Cerebellar nuclear complex (tissue), 1 donor: ENCODE results near the gene NFATC1.
"Not testable (repeated sequence)": the region's sequence is repeated elsewhere in the genome, so short reads cannot be mapped to it uniquely, and the experiment has no call there.

ENCODE experiments used
- DNase-seq, 2 experiments: peaks; one replicate each; lab custom pipeline; 2025; lab: John Stamatoyannopoulos, UW

The NFATC1 gene

GRCh38 chr18:79375441-79376154 is 20.1 kb upstream of the NFATC1 start:
- DNase-seq = no peak

GRCh38 chr18:79376661-79377060 is 19.1 kb upstream of the NFATC1 start:
- not testable (repeated sequence) for DNase-seq

- DNase-seq = no peak
These were observed 18.4 kb upstream of the NFATC1 start for GRCh38 chr18:79377187-79377891.

- no peak for DNase-seq
These were observed 17.0 kb upstream of the NFATC1 start for GRCh38 chr18:79378536-79379250.

- DNase-seq = no peak
These were observed 16.4 kb upstream of the NFATC1 start for GRCh38 chr18:79379251-79379905.

- DNase-seq = no peak
These were observed 15.6 kb upstream of the NFATC1 start for GRCh38 chr18:79379931-79380815.

- DNase-seq = no peak
These were observed 14.6 kb upstream of the NFATC1 start for GRCh38 chr18:79380816-79381806.

GRCh38 chr18:79381811-79382311 is 13.9 kb upstream of the NFATC1 start:
- no peak for DNase-seq

- DNase-seq = no peak
These were observed 12.9 kb upstream of the NFATC1 start for GRCh38 chr18:79382681-79383387.

GRCh38 chr18:79383388-79384056 is 12.2 kb upstream of the NFATC1 start:
- no peak for DNase-seq

GRCh38 chr18:79384151-79384807 is 11.5 kb upstream of the NFATC1 start:
- DNase-seq = no peak

GRCh38 chr18:79384834-79385233 is 10.9 kb upstream of the NFATC1 start:
- no peak for DNase-seq

GRCh38 chr18:79385326-79385707 is 10.4 kb upstream of the NFATC1 start:
- no peak for DNase-seq

- DNase-seq = no peak
These were observed 9.9 kb upstream of the NFATC1 start for GRCh38 chr18:79385708-79386341.

- DNase-seq = no peak
These were observed 9.2 kb upstream of the NFATC1 start for GRCh38 chr18:79386547-79386946.

- no peak for DNase-seq
These were observed 8.5 kb upstream of the NFATC1 start for GRCh38 chr18:79387214-79387613.

- no peak for DNase-seq
These were observed 8.1 kb upstream of the NFATC1 start for GRCh38 chr18:79387615-79388014.

GRCh38 chr18:79388043-79388442 is 7.7 kb upstream of the NFATC1 start:
- no peak for DNase-seq
